GM21381 (cell line): Measurements from ENCODE around the gene IBTK.
"Not testable (repeated sequence)": the region's sequence is repeated elsewhere in the genome, so short reads cannot be mapped to it uniquely, and the experiment has no call there.

Source experiments
- ATAC-seq: cut with Tn5 transposase; IDR thresholded peaks from one replicate; pipeline ENCODE4 v1.9.1; 2021; ENCODE audit warnings: mild to moderate bottlenecking, moderate library complexity; ENCODE audit not compliant: unreplicated experiment

IBTK gene

GRCh38 chr6:82247505-82248272 is at the start of gene IBTK:
Gene IBTK (minus strand): TSS chr6:82247744. CDS start chr6:82240486, 7,258 bp downstream.
- ATAC-seq, result peak; percentile 90

- ATAC-seq, result no peak
Observed at GRCh38 chr6:82283771-82284410, 36.3 kb upstream of the IBTK start.

- ATAC-seq, result not testable (repeated sequence)
Observed at GRCh38 chr6:82281550-82281949, 34.0 kb upstream of the IBTK start.

- no peak for ATAC-seq
Observed at GRCh38 chr6:82277686-82278085, 30.1 kb upstream of the IBTK start.

- no peak for ATAC-seq
Observed at GRCh38 chr6:82275686-82276085, 28.1 kb upstream of the IBTK start.

GRCh38 chr6:82273295-82273694 is 25.8 kb upstream of the IBTK start:
- no peak for ATAC-seq

GRCh38 chr6:82270881-82271635 is 23.5 kb upstream of the IBTK start:
- peak; percentile 53 for ATAC-seq

- ATAC-seq, result no peak
Observed at GRCh38 chr6:82268301-82268846, 20.8 kb upstream of the IBTK start.

- no peak for ATAC-seq
Observed at GRCh38 chr6:82264824-82265223, 17.3 kb upstream of the IBTK start.

GRCh38 chr6:82264321-82264720 is 16.8 kb upstream of the IBTK start:
- ATAC-seq, result no peak

GRCh38 chr6:82263916-82264315 is 16.4 kb upstream of the IBTK start:
- no peak for ATAC-seq

- ATAC-seq, result no peak
Observed at GRCh38 chr6:82260997-82261732, 13.6 kb upstream of the IBTK start.

- ATAC-seq, result no peak
Observed at GRCh38 chr6:82259389-82259788, 11.8 kb upstream of the IBTK start.

GRCh38 chr6:82257088-82257774 is 9.7 kb upstream of the IBTK start:
- ATAC-seq, result no peak

- not testable (repeated sequence) for ATAC-seq
Observed at GRCh38 chr6:82254722-82255121, 7.2 kb upstream of the IBTK start.

GRCh38 chr6:82251942-82252341 is 4.4 kb upstream of the IBTK start:
- no peak for ATAC-seq

GRCh38 chr6:82249381-82250253 is 2.1 kb upstream of the IBTK start:
- no peak for ATAC-seq

GRCh38 chr6:82248273-82248735 is 760 bp upstream of the IBTK start:
- ATAC-seq, result peak; percentile 30
